Loucy (cell line): Measurements from ENCODE around the gene USP1.

Experiments
- H2AFZ ChIP-seq: fragments of 200-600 bp; sonication (generic); 2 replicates; pipeline ENCODE4 v1.6.0; 2016; ENCODE audit warnings: antibody characterized with exemption, mild to moderate bottlenecking, low read length, moderate library complexity
- H3F3A ChIP-seq: fragments of 200-600 bp; 2 replicates; pipeline ENCODE4 v1.6.0; 2016; ENCODE audit warnings: antibody characterized with exemption, low read depth, mild to moderate bottlenecking
- H3K27me3 ChIP-seq: fragments of 200-600 bp; sonication (generic); 2 replicates; pipeline ENCODE4 v1.6.1; 2014; ENCODE audit warnings: low read length, mild to moderate bottlenecking; ENCODE audit not compliant: insufficient read depth, poor library complexity, severe bottlenecking
- H3K36me3 ChIP-seq: fragments of 200-600 bp; sonication (generic); 2 replicates; pipeline ENCODE4 v1.6.1; 2016; ENCODE audit warnings: low read length; ENCODE audit not compliant: insufficient read depth
- H3K4me1 ChIP-seq: fragments of 200-600 bp; sonication (generic); 2 replicates; pipeline ENCODE4 v1.5.1; 2014; ENCODE audit warnings: low read length, mild to moderate bottlenecking; ENCODE audit not compliant: insufficient read depth, poor library complexity, severe bottlenecking
- H3K4me2 ChIP-seq: fragments of 200-600 bp; sonication (generic); 2 replicates; pipeline ENCODE4 v1.6.0; 2014; ENCODE audit warnings: antibody characterized with exemption, low read length, low read depth, mild to moderate bottlenecking; ENCODE audit not compliant: poor library complexity, severe bottlenecking
- H3K4me3 ChIP-seq: fragments of 200-600 bp; sonication (generic); 2 replicates; pipeline ENCODE4 v1.5.1; 2014; ENCODE audit warnings: low read length, mild to moderate bottlenecking, mixed read lengths; ENCODE audit not compliant: poor library complexity, severe bottlenecking
- H3K79me2 ChIP-seq: fragments of 200-600 bp; sonication (generic); 2 replicates; pipeline ENCODE4 v1.6.1; 2014; ENCODE audit warnings: low read length; ENCODE audit not compliant: insufficient read depth
- H3K9ac ChIP-seq: fragments of 200-600 bp; sonication (generic); 2 replicates; pipeline ENCODE4 v1.6.0; 2014; ENCODE audit warnings: mild to moderate bottlenecking, low read depth, low read length, moderate library complexity; ENCODE audit not compliant: poor library complexity, severe bottlenecking
- H3K9me2 ChIP-seq: fragments of 200-600 bp; sonication (generic); replicated peaks from 2 replicates; pipeline ENCODE4 v1.6.1; 2016; ENCODE audit warnings: low read depth, low read length, mixed read lengths
- H3K9me3 ChIP-seq: fragments of 200-600 bp; sonication (generic); 2 replicates; pipeline ENCODE4 v1.6.1; 2014; ENCODE audit warnings: mild to moderate bottlenecking, antibody characterized with exemption, low read length, low read depth; ENCODE audit not compliant: insufficient read depth
- H4K20me1 ChIP-seq: fragments of 200-600 bp; sonication (generic); 2 replicates; pipeline ENCODE4 v1.6.0; 2014; ENCODE audit warnings: antibody characterized with exemption, low read length, mild to moderate bottlenecking; ENCODE audit not compliant: insufficient read depth, poor library complexity, severe bottlenecking
- EZH2phosphoT487 ChIP-seq: fragments of 200-600 bp; IDR thresholded peaks from 2 replicates; pipeline ENCODE4 v1.6.1; 2018; ENCODE audit warnings: antibody characterized with exemption, mild to moderate bottlenecking, moderate library complexity, borderline replicate concordance
- TF ChIP-seq, protein P1 (sequence below): fragments of 200-600 bp; sonication (generic); conservative IDR thresholded peaks from 2 replicates; pipeline ENCODE4 v1.5.1; 2014; ENCODE audit warnings: mild to moderate bottlenecking, antibody characterized with exemption, low read length

Gene USP1

DNA sequence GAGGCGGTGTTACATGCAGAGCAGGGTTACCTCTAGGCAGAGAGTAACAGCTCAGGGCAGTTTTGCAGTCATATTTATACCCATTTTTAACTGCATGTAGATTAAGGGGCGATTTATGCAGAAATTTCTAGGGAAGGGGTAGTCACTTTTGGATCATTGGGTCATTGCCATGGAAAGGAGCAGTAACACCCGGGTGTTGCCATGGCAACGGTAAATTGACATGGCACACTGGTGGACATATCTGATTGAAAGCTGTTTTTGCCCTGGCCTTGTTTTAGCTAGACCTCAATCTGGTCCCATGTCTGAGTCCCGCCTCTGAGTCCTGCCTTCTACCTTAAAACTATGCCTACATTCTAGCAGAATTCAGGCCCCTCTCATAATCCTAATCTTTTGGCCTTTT is 11.8 kb upstream of the USP1 start:
- Histone ChIP-seq H3K27me3 (no peaks in the 10 kb centered on the region), H3F3A (no peaks in the 10 kb centered on the region), H3K4me3 (no peak overlapping the region), H4K20me1 (no peaks in the 10 kb centered on the region), H3K4me2 (no peak overlapping the region), H2AFZ (no peak overlapping the region), H3K4me1 (peaks cover 3% of the 10 kb centered on the region), H3K9ac (no peak overlapping the region), H3K36me3 (no peaks in the 10 kb centered on the region), H3K79me2 (no peaks in the 10 kb centered on the region), H3K9me2 (no peaks in the 10 kb centered on the region), H3K9me3 (no peaks in the 10 kb centered on the region)
- TF ChIP-seq, protein P1, sequence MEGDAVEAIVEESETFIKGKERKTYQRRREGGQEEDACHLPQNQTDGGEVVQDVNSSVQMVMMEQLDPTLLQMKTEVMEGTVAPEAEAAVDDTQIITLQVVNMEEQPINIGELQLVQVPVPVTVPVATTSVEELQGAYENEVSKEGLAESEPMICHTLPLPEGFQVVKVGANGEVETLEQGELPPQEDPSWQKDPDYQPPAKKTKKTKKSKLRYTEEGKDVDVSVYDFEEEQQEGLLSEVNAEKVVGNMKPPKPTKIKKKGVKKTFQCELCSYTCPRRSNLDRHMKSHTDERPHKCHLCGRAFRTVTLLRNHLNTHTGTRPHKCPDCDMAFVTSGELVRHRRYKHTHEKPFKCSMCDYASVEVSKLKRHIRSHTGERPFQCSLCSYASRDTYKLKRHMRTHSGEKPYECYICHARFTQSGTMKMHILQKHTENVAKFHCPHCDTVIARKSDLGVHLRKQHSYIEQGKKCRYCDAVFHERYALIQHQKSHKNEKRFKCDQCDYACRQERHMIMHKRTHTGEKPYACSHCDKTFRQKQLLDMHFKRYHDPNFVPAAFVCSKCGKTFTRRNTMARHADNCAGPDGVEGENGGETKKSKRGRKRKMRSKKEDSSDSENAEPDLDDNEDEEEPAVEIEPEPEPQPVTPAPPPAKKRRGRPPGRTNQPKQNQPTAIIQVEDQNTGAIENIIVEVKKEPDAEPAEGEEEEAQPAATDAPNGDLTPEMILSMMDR: no peak
- TF ChIP-seq EZH2phosphoT487: no peak

- Histone ChIP-seq H3K9me3 (no peaks in the 10 kb centered on the region), H3K36me3 (no peaks in the 10 kb centered on the region), H4K20me1 (no peaks in the 10 kb centered on the region), H3K9ac (no peak overlapping the region), H3K4me2 (peak overlapping the region; percentile 7), H3K4me3 (no peak overlapping the region), H3K79me2 (no peaks in the 10 kb centered on the region), H2AFZ (peak overlapping the region; percentile 84), H3K9me2 (no peaks in the 10 kb centered on the region), H3K4me1 (peaks cover 3% of the 10 kb centered on the region), H3K27me3 (no peaks in the 10 kb centered on the region), H3F3A (no peaks in the 10 kb centered on the region)
- no peak for TF ChIP-seq EZH2phosphoT487
- TF ChIP-seq, protein P1: no peak
These were observed 10.6 kb upstream of the USP1 start for GRCh38 chr1:62426237-62426636.

DNA sequence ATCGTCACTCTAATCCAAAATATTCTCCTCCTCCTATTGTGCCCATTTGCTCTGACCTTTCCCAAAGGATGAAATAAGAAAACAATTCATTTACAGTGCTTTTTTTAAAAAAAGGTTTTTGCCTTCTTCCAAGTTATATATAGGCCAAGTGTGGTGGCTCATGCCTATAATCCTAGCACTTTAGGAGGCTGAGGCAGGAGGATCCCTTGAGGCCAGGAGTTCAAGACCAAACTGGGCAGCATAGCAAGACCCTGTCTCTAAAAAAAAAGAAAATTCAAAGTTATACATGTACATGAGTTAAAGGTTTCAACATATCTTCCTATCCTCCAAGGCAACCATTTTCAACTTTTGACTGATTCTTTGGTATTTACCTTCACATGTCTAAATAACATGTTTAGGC is 10.1 kb upstream of the USP1 start:
- Histone ChIP-seq H3K4me2 (no peak overlapping the region), H3K79me2 (no peaks in the 10 kb centered on the region), H2AFZ (peak overlapping the region; percentile 84), H3K9me3 (no peaks in the 10 kb centered on the region), H3K9ac (no peak overlapping the region), H3K4me1 (peaks cover 3% of the 10 kb centered on the region), H3F3A (no peaks in the 10 kb centered on the region), H3K36me3 (no peaks in the 10 kb centered on the region), H4K20me1 (no peaks in the 10 kb centered on the region), H3K4me3 (no peak overlapping the region), H3K9me2 (no peaks in the 10 kb centered on the region), H3K27me3 (no peaks in the 10 kb centered on the region)
- no peak for TF ChIP-seq EZH2phosphoT487
- TF ChIP-seq, protein P1: no peak
